ENCODE data around the gene RDX. TPM values are rescaled to one million over a fixed set of nuclear protein-coding genes. Genes with fewer than 3 reads are reported as not detected.

The RDX gene
- 10 to 100 TPM; 53.9 to 61.7 TPM for total RNA-seq

- DNase-seq = peak; percentile 77
- peak; percentile 70 for ATAC-seq
- Mint-ChIP-seq H3K4me3 (peak within 1 kb of the TSS; percentile 85), H3K27me3 (no peaks in the 10 kb centered on the region), H3K36me3 (ENCODE audit: low read depth) (peaks cover 19% of the 10 kb centered on the region), H3K27ac (peak within 1 kb of the TSS; percentile 88), H3K4me1 (peaks cover 39% of the 10 kb centered on the region), H3K9me3 (ENCODE audit: low read depth) (peaks cover 3% of the 10 kb centered on the region)
- POLR2A ChIA-PET = interaction anchor here (1.0 to 1.4 kb wide), 3 partner anchors 32 to 53 kb away, joined by 3 to 5 read pairs (median 3); no protein-coding TSS in a partner anchor
- intact Hi-C loops (cut with DNase I, micrococcal nuclease) = loop anchor here (1.0 to 5.0 kb wide), 9 partner anchors 16 to 1641 kb away; partner anchors contain the start of genes DIXDC1 (in 1 of the 2), FDX1 (in 1 of the 2) and ZC3H12C (in 1 of the 2)
- CTCF ChIA-PET = interaction anchor here (0.9 to 1.6 kb wide), 5 partner anchors 53 to 131 kb away, joined by 3 to 5 read pairs (median 3); no protein-coding TSS in a partner anchor
Observed at GRCh38 chr11:110296226-110297075, at the start of gene RDX. Gene RDX, minus strand, starts transcription at chr11:110296614. Its CDS starts 16,922 bp downstream, at chr11:110279692.

GRCh38 chr11:110345743-110346142, 49.3 kb upstream of the RDX start:
- ATAC-seq = peak; percentile 42
- Mint-ChIP-seq H3K27ac (peak overlapping the region; percentile 98), H3K36me3 (ENCODE audit: low read depth) (peaks cover 9% of the 10 kb centered on the region), H3K9me3 (ENCODE audit: low read depth) (peaks cover 5% of the 10 kb centered on the region), H3K4me1 (peaks cover 66% of the 10 kb centered on the region), H3K4me3 (no peak overlapping the region), H3K27me3 (no peaks in the 10 kb centered on the region)
- CTCF ChIA-PET = no interaction called here
- POLR2A ChIA-PET = interaction anchor here (0.7 to 1.0 kb wide), 5 partner anchors 8 to 1759 kb away, joined by 3 to 7 read pairs (median 4); no protein-coding TSS in a partner anchor
- intact Hi-C loops (cut with DNase I, micrococcal nuclease) = loop anchor here (1.0 to 10.0 kb wide), 7 partner anchors 17 to 1611 kb away; partner anchors contain the start of genes DIXDC1 (in 1 of the 2) and ZC3H12C (in 1 of the 2)
- DNase-seq = no peak

- H3K27ac Mint-ChIP-seq = no peak overlapping the region
Observed at GRCh38 chr11:110340436-110340835, 44.0 kb upstream of the RDX start.

GRCh38 chr11:110339456-110340250, 43.2 kb upstream of the RDX start:
- peaks cover 5% of the 10 kb centered on the region for H3K9me3 Mint-ChIP-seq (ENCODE audit: low read depth)
- peaks cover 28% of the 10 kb centered on the region for H3K4me1 Mint-ChIP-seq
- no peak overlapping the region for H3K4me3 Mint-ChIP-seq
- no peaks in the 10 kb centered on the region for H3K27me3 Mint-ChIP-seq
- POLR2A ChIA-PET = no interaction called here
- peak overlapping the region; percentile 75 for H3K27ac Mint-ChIP-seq
- DNase-seq (no peak), ATAC-seq (no peak)
- peaks cover 8% of the 10 kb centered on the region for H3K36me3 Mint-ChIP-seq (ENCODE audit: low read depth)
- CTCF ChIA-PET = interaction anchor here (0.6 to 2.2 kb wide), 7 partner anchors 10 to 1610 kb away, joined by 3 to 11 read pairs (median 3); no protein-coding TSS in a partner anchor
- intact Hi-C loops (cut with DNase I, micrococcal nuclease) = loop anchor here in 1 of 2 experiments (10.0 kb wide), 1 partner anchor 1605 kb away; no protein-coding TSS in a partner anchor

More at GRCh38 chr11:110340436-110340835, 44.0 kb upstream of the RDX start:
- DNase-seq (no peak), ATAC-seq (no peak)
- Mint-ChIP-seq H3K9me3 (ENCODE audit: low read depth) (peaks cover 5% of the 10 kb centered on the region), H3K36me3 (ENCODE audit: low read depth) (peaks cover 11% of the 10 kb centered on the region), H3K4me1 (peaks cover 36% of the 10 kb centered on the region), H3K27me3 (no peaks in the 10 kb centered on the region), H3K4me3 (no peak overlapping the region)
- POLR2A ChIA-PET = no interaction called here
- intact Hi-C loops (cut with DNase I, micrococcal nuclease) = loop anchor here in 1 of 2 experiments (10.0 kb wide), 1 partner anchor 1606 kb away; no protein-coding TSS in a partner anchor
- CTCF ChIA-PET = interaction anchor here (0.9 to 2.2 kb wide), 3 partner anchors 9 to 17 kb away, joined by 3 to 11 read pairs (median 3); no protein-coding TSS in a partner anchor

DNA sequence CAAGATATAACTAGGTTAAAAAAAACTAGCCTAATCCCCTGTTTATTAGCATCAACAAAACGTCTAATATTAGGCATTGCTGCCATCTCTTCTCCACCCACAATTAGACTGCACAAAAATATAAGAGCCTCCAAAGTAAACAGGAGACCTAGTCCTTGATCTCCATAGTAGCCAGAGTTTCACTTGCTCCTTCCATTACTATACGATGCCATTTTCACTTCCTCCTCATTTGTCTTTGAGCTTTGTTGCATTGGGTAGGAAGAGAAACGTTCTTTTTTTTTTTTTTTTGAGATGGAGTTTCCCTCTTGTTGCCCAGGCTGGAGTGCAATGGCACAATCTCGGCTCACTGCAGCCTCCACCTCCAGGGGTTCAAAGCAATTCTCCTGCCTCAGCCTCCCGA, 42.3 kb upstream of the RDX start:
- H3K9me3 Mint-ChIP-seq (ENCODE audit: low read depth) = peaks cover 2% of the 10 kb centered on the region
- intact Hi-C loops (cut with DNase I, micrococcal nuclease) = no loop called here
- H3K36me3 Mint-ChIP-seq (ENCODE audit: low read depth) = peaks cover 4% of the 10 kb centered on the region
- H3K27ac Mint-ChIP-seq = no peak overlapping the region
- CTCF ChIA-PET = interaction anchor here (0.7 to 2.2 kb wide), 3 partner anchors 9 to 1609 kb away, joined by 3 to 11 read pairs (median 4); no protein-coding TSS in a partner anchor
- H3K4me1 Mint-ChIP-seq = peaks cover 23% of the 10 kb centered on the region
- ATAC-seq (no peak), DNase-seq (no peak)
- POLR2A ChIA-PET = no interaction called here
- no peaks in the 10 kb centered on the region for H3K27me3 Mint-ChIP-seq
- no peak overlapping the region for H3K4me3 Mint-ChIP-seq

GRCh38 chr11:110337570-110338193, 41.3 kb upstream of the RDX start:
- intact Hi-C loops (cut with DNase I, micrococcal nuclease) = loop anchor here (1.0 kb wide), 2 partner anchors 9 to 12 kb away; no protein-coding TSS in a partner anchor
- CTCF ChIA-PET = interaction anchor here (0.6 kb wide), 1 partner anchor 87 kb away, joined by 4 read pairs; no protein-coding TSS in a partner anchor
- Mint-ChIP-seq H3K36me3 (ENCODE audit: low read depth) (peaks cover 2% of the 10 kb centered on the region), H3K4me1 (peaks cover 21% of the 10 kb centered on the region), H3K27me3 (no peaks in the 10 kb centered on the region), H3K9me3 (ENCODE audit: low read depth) (no peaks in the 10 kb centered on the region), H3K4me3 (no peak overlapping the region), H3K27ac (peak overlapping the region; percentile 51)
- peak; percentile 73 for DNase-seq
- POLR2A ChIA-PET = interaction anchor here (0.9 to 1.0 kb wide), 2 partner anchors 8 to 41 kb away, joined by 3 read pairs; partner anchors contain the start of gene RDX
- ATAC-seq = peak; percentile 92

- H3K4me1 Mint-ChIP-seq = peaks cover 23% of the 10 kb centered on the region
- POLR2A ChIA-PET = no interaction called here
- CTCF ChIA-PET = no interaction called here
- no peak overlapping the region for H3K4me3 Mint-ChIP-seq
- no peak overlapping the region for H3K27ac Mint-ChIP-seq
- H3K36me3 Mint-ChIP-seq (ENCODE audit: low read depth) = peaks cover 4% of the 10 kb centered on the region
- DNase-seq = no peak
- H3K27me3 Mint-ChIP-seq = no peaks in the 10 kb centered on the region
- intact Hi-C loops (cut with DNase I, micrococcal nuclease) = no loop called here
- ATAC-seq = no peak
- no peaks in the 10 kb centered on the region for H3K9me3 Mint-ChIP-seq (ENCODE audit: low read depth)
Observed at GRCh38 chr11:110336054-110336453, 39.6 kb upstream of the RDX start.

GRCh38 chr11:110335358-110335757, 38.9 kb upstream of the RDX start:
- H3K4me3 Mint-ChIP-seq = no peak overlapping the region
- no peak overlapping the region for H3K27ac Mint-ChIP-seq
- DNase-seq (no peak), ATAC-seq (no peak)
- H3K9me3 Mint-ChIP-seq (ENCODE audit: low read depth) = peaks cover 6% of the 10 kb centered on the region
- intact Hi-C loops (cut with DNase I, micrococcal nuclease) = no loop called here
- peaks cover 9% of the 10 kb centered on the region for H3K36me3 Mint-ChIP-seq (ENCODE audit: low read depth)
- CTCF ChIA-PET = no interaction called here
- no peaks in the 10 kb centered on the region for H3K27me3 Mint-ChIP-seq
- POLR2A ChIA-PET = interaction anchor here (0.6 kb wide), 1 partner anchor 20 kb away, joined by 3 read pairs; no protein-coding TSS in a partner anchor
- H3K4me1 Mint-ChIP-seq = peaks cover 23% of the 10 kb centered on the region

GRCh38 chr11:110331626-110332025, 35.2 kb upstream of the RDX start:
- CTCF ChIA-PET = interaction anchor here (0.8 to 0.9 kb wide), 2 partner anchors 41 to 149 kb away, joined by 3 read pairs; no protein-coding TSS in a partner anchor
- Mint-ChIP-seq H3K36me3 (ENCODE audit: low read depth) (peaks cover 18% of the 10 kb centered on the region), H3K9me3 (ENCODE audit: low read depth) (peaks cover 10% of the 10 kb centered on the region), H3K27me3 (no peaks in the 10 kb centered on the region), H3K4me3 (no peak overlapping the region), H3K27ac (no peak overlapping the region), H3K4me1 (peaks cover 24% of the 10 kb centered on the region)
- DNase-seq (no peak), ATAC-seq (no peak)
- intact Hi-C loops (cut with DNase I, micrococcal nuclease) = no loop called here
- POLR2A ChIA-PET = no interaction called here

DNA sequence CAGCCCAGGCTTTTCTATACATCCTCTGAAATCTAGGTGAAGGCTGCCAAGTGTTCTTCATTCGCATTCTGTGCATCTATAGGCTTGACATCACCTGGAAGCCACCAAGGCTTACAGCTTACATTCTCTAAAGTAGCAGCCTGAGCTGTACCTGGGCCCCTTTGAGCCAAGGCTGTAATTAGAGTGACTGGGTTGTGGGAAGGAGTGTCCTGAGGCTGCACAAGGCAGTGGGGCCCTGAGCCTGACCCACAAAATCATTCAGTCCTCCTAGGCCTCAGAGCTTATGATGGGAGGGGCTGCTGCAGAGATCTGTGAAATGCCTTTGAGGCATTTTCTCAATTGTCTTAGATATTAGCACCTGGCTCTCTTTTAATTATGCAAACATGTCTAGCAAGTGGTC, 33.0 kb upstream of the RDX start:
- H3K36me3 Mint-ChIP-seq (ENCODE audit: low read depth) = peaks cover 18% of the 10 kb centered on the region
- POLR2A ChIA-PET = interaction anchor here (0.7 to 2.3 kb wide), 2 partner anchors 16 to 20 kb away, joined by 3 to 17 read pairs; no protein-coding TSS in a partner anchor
- no peaks in the 10 kb centered on the region for H3K27me3 Mint-ChIP-seq
- CTCF ChIA-PET = interaction anchor here (0.7 to 3.1 kb wide), 4 partner anchors 10 to 48 kb away, joined by 3 to 11 read pairs (median 4); no protein-coding TSS in a partner anchor
- H3K27ac Mint-ChIP-seq = peak overlapping the region; percentile 88
- no peak for ATAC-seq
- intact Hi-C loops (cut with DNase I, micrococcal nuclease) = loop anchor here in 1 of 2 experiments (2.0 kb wide), 1 partner anchor 33 kb away; the partner anchor contains the start of gene RDX
- H3K4me1 Mint-ChIP-seq = peaks cover 24% of the 10 kb centered on the region
- no peak for DNase-seq
- H3K4me3 Mint-ChIP-seq = peak overlapping the region; percentile 76
- H3K9me3 Mint-ChIP-seq (ENCODE audit: low read depth) = peaks cover 10% of the 10 kb centered on the region

All from activated CD4-positive, alpha-beta T cell treated with anti-CD3 and anti-CD28 coated beads for 36 hours (primary cell).